PFSK-1 (cell line): ENCODE results near the gene TMEM255B.

ENCODE experiments used
- POLR2AphosphoS5 ChIP-seq: IDR thresholded peaks from 2 replicates; pipeline ENCODE4 v1.6.1; 2012; ENCODE audit warnings: low read depth, mild to moderate bottlenecking, control low read depth, low read length, moderate library complexity
- SIN3A ChIP-seq: IDR thresholded peaks from 2 replicates; pipeline ENCODE4 v1.6.1; 2012; ENCODE audit warnings: mild to moderate bottlenecking, low read length, moderate library complexity, borderline replicate concordance; ENCODE audit not compliant: insufficient read depth
- TAF1 ChIP-seq: IDR thresholded peaks from 2 replicates; pipeline ENCODE4 v1.6.1; 2012; ENCODE audit warnings: low read length, control low read depth, borderline replicate concordance; ENCODE audit not compliant: insufficient read depth
- TF ChIP-seq, protein P1 (sequence below), 2 experiments: IDR thresholded peaks; 2 replicates each; pipeline versions ENCODE4 v1.6.1 to v1.8.0; 2011 to 2012; ENCODE audit warnings: low read depth in 2 of 2, low read length in 2 of 2, control low read depth in 1 of 2, inconsistent platforms in 1 of 2, mild to moderate bottlenecking in 1 of 2, moderate library complexity in 1 of 2; ENCODE audit not compliant: insufficient read depth in 1 of 2

DNA sequence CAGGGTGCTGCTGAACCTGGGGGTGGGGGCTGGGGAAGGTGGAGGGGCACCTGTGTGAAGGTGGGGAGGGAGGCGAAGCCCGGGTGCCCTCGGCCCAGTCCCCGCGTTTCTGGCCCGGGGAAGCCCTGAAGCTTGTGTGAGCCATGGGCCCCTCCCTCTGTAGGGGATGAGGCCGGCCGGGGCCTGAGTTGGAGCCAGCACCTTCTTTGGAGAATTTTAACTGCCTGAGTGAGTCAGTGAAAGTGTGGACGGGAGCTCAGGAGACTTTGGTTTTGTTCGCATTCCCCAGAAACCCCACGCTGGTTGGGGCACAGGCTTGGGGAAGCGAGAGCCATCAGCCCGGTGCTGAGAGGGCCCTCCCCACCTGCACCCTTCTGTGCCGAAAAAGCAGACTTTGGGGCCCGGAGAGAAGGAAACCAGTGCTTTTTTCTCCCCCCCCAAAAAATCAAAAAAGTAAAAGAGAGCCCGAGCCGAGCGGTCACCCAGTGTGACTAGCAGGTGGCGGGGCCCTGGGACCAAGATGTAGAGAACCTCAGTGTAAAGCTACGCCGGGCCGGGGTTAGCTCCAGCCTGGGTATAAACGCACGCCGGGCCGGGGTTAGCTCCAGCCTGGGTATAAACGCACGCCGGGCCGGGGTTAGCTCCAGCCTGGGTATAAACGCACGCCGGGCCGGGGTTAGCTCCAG is 45.1 kb downstream of the TMEM255B start:
- no peak for TF ChIP-seq POLR2AphosphoS5
- no peak for TF ChIP-seq SIN3A
- TF ChIP-seq TAF1: no peak
- TF ChIP-seq, protein P1, sequence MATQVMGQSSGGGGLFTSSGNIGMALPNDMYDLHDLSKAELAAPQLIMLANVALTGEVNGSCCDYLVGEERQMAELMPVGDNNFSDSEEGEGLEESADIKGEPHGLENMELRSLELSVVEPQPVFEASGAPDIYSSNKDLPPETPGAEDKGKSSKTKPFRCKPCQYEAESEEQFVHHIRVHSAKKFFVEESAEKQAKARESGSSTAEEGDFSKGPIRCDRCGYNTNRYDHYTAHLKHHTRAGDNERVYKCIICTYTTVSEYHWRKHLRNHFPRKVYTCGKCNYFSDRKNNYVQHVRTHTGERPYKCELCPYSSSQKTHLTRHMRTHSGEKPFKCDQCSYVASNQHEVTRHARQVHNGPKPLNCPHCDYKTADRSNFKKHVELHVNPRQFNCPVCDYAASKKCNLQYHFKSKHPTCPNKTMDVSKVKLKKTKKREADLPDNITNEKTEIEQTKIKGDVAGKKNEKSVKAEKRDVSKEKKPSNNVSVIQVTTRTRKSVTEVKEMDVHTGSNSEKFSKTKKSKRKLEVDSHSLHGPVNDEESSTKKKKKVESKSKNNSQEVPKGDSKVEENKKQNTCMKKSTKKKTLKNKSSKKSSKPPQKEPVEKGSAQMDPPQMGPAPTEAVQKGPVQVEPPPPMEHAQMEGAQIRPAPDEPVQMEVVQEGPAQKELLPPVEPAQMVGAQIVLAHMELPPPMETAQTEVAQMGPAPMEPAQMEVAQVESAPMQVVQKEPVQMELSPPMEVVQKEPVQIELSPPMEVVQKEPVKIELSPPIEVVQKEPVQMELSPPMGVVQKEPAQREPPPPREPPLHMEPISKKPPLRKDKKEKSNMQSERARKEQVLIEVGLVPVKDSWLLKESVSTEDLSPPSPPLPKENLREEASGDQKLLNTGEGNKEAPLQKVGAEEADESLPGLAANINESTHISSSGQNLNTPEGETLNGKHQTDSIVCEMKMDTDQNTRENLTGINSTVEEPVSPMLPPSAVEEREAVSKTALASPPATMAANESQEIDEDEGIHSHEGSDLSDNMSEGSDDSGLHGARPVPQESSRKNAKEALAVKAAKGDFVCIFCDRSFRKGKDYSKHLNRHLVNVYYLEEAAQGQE (IDR thresholded peaks at IDR 0.05; ENCODE audit: insufficient read depth in 1 of 2, low read depth in 2 of 2, low read length in 2 of 2): no peak
